OCI-LY3 (cell line): ENCODE measurements around the gene NKRF.
"Not testable (repeated sequence)": the region's sequence is repeated elsewhere in the genome, so short reads cannot be mapped to it uniquely, and the experiment has no call there.

ENCODE experiments used
- H2AFZ ChIP-seq: fragments of 200-600, 300-600 bp; shearing (Covaris generic); 2 replicates; pipeline ENCODE4 v1.6.0; 2014; ENCODE audit warnings: antibody characterized with exemption, low read depth, low read length
- H3K27ac ChIP-seq: fragments of 200-600, 300-600 bp; sonication (generic); 2 replicates; pipeline ENCODE4 v1.5.1; 2014; ENCODE audit warnings: mild to moderate bottlenecking, low read length, moderate library complexity, mixed read lengths
- H3K27me3 ChIP-seq: fragments of 200-600, 300-600 bp; sonication (generic); 2 replicates; pipeline ENCODE4 v1.6.1; 2014; ENCODE audit warnings: low read depth, low read length, mixed read lengths
- H3K36me3 ChIP-seq: fragments of 200-600, 300-600 bp; sonication (generic); replicated peaks from 2 replicates; pipeline ENCODE3; 2014; ENCODE audit warnings: low read depth, low read length, mixed read lengths
- H3K4me1 ChIP-seq: fragments of 300-600, 200-600 bp; sonication (generic); 2 replicates; pipeline ENCODE4 v1.6.1; 2014; ENCODE audit warnings: low read length, mixed read lengths
- H3K4me2 ChIP-seq: fragments of 200-600, 300-600 bp; sonication (generic); 2 replicates; pipeline ENCODE4 v1.6.1; 2014; ENCODE audit warnings: low read length, mixed read lengths
- H3K4me3 ChIP-seq: fragments of 300-600, 200-600 bp; sonication (generic); 2 replicates; pipeline ENCODE4 v1.5.1; 2014; ENCODE audit warnings: antibody characterized with exemption, mild to moderate bottlenecking, low read length, moderate library complexity
- H3K79me2 ChIP-seq: fragments of 300-600, 200-600 bp; shearing (Covaris generic); 2 replicates; pipeline ENCODE4 v1.6.1; 2014; ENCODE audit warnings: mild to moderate bottlenecking, low read length, mixed read lengths
- H3K9ac ChIP-seq: fragments of 300-600, 200-600 bp; shearing (Covaris generic); 2 replicates; pipeline ENCODE4 v1.6.0; 2014; ENCODE audit warnings: mild to moderate bottlenecking, low read length, moderate library complexity
- H3K9me3 ChIP-seq: fragments of 200-600, 300-600 bp; shearing (Covaris generic); 2 replicates; pipeline ENCODE4 v1.6.1; 2014; ENCODE audit warnings: low read length, mixed read lengths; ENCODE audit not compliant: insufficient read depth
- H4K20me1 ChIP-seq: fragments of 200-600, 300-600 bp; sonication (generic); 2 replicates; pipeline ENCODE4 v1.6.1; 2016; ENCODE audit warnings: low read length, mixed read lengths; ENCODE audit not compliant: insufficient read depth
- CTCF ChIP-seq: fragments of 200-600, 300-600 bp; sonication (generic); IDR thresholded peaks from 2 replicates; pipeline ENCODE4 v1.5.1; 2014; ENCODE audit warnings: antibody characterized with exemption, low read length, low read depth
- EZH2phosphoT487 ChIP-seq: fragments of 200-600 bp; shearing (Covaris generic); IDR thresholded peaks from 2 replicates; pipeline ENCODE4 v1.6.1; 2018; ENCODE audit warnings: antibody characterized with exemption, mixed run types, low read depth

The NKRF gene

DNA sequence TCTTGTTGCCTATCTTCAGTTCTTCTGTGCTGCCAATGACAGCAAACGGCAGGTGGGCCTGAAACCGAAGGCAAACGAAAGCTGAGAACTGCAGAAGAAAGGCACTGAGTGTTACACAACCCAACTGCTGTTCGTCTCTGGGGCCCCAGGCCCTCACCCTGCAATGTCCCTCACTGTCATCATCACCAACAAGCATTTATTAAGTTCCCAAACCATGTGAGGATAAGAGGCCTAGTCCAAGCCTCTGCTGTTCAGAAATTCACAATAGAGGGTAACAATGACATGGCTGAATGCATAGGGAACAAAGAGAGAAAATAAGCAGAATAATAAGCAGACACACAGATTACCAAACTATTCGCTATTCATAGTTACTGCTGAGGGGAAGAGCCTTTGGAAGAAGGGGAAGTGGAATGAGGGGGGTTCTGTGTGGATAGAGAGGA is 34.5 kb upstream of the NKRF start:
- Histone ChIP-seq H3K27ac (peak overlapping the region; percentile 29), H2AFZ (no peak overlapping the region), H3K9me3 (no peaks in the 10 kb centered on the region), H3K9ac (no peak overlapping the region), H3K4me1 (peaks cover 57% of the 10 kb centered on the region), H3K36me3 (peaks cover 55% of the 10 kb centered on the region), H3K27me3 (no peaks in the 10 kb centered on the region), H3K79me2 (peaks cover 11% of the 10 kb centered on the region), H3K4me3 (no peak overlapping the region), H4K20me1 (peaks cover 3% of the 10 kb centered on the region; the same call in 1 of the 2 replicates), H3K4me2 (no peak overlapping the region)
- TF ChIP-seq CTCF (no peak), EZH2phosphoT487 (no peak)

DNA sequence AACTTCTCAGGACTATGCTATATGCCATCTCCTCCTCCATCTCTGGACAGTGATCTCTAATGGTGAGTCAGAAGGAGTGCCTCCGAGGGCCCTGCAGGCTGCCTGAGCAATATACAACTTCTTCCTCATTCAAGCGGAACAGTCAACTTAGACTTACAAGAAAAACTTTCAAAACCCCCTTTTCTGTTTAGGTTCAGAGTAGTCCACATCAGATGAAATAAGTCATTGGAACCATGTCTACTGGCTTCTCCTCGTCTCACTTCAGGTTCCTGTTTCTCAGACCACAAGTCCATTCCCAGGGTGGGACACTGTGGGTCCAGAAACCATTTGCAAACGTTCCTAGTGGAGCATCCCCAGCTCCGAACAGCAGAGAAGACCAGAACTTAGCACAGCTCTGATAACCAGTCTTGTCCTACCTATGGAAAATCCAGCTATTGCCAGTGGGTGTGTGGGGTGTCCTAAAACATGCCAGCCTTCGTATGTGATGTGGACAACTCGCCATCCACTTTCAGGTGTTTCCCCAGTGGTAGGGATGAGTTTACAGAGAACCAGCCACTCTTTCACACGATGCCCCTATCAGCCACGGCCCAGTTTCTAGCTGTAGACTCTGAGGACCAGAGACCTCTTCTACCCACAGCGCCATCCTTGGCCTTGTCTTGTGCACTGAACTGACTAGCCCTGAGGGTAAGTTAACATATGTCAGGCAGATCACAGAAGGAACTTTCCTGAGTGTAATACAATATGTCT is 32.7 kb upstream of the NKRF start:
- Histone ChIP-seq H3K4me1 (peaks cover 67% of the 10 kb centered on the region), H4K20me1 (peaks cover 3% of the 10 kb centered on the region; the same call in 1 of the 2 replicates), H3K27me3 (no peaks in the 10 kb centered on the region), H3K4me3 (peak overlapping the region; percentile 39; the same call in 1 of the 2 replicates), H2AFZ (no peak overlapping the region), H3K9me3 (no peaks in the 10 kb centered on the region), H3K4me2 (peak overlapping the region; percentile 59), H3K27ac (peak overlapping the region; percentile 94), H3K36me3 (peaks cover 66% of the 10 kb centered on the region), H3K9ac (peak overlapping the region; percentile 45), H3K79me2 (peaks cover 22% of the 10 kb centered on the region)
- TF ChIP-seq CTCF (0 out of 2 replicates have a peak, but pooled peaks have one; percentile 15), EZH2phosphoT487 (no peak)

- H3K4me2 ChIP-seq = peak overlapping the region; percentile 76
- peaks cover 67% of the 10 kb centered on the region for H3K4me1 ChIP-seq
- H3K9me3 ChIP-seq, H3K27me3 ChIP-seq, H3K4me3 ChIP-seq, H3K9ac ChIP-seq, H4K20me1 ChIP-seq, H2AFZ ChIP-seq: not testable (repeated sequence)
- peaks cover 64% of the 10 kb centered on the region for H3K36me3 ChIP-seq
- H3K79me2 ChIP-seq = peaks cover 22% of the 10 kb centered on the region
- peak overlapping the region; percentile 100 for H3K27ac ChIP-seq
Measured at GRCh38 chrX:119637421-119637820, 31.2 kb upstream of the NKRF start.

GRCh38 chrX:119636419-119636818 is 30.2 kb upstream of the NKRF start:
- Histone ChIP-seq H3K4me1 (peaks cover 64% of the 10 kb centered on the region), H3K9ac (peak overlapping the region; percentile 66; the same call in 1 of the 2 replicates), H3K4me2 (peak overlapping the region; percentile 76), H3K36me3 (peaks cover 59% of the 10 kb centered on the region), H3K79me2 (peaks cover 22% of the 10 kb centered on the region), H2AFZ (no peak overlapping the region), H4K20me1 (peaks cover 3% of the 10 kb centered on the region; the same call in 1 of the 2 replicates), H3K4me3 (peak overlapping the region; percentile 39; the same call in 1 of the 2 replicates), H3K9me3 (no peaks in the 10 kb centered on the region), H3K27ac (peak overlapping the region; percentile 100), H3K27me3 (no peaks in the 10 kb centered on the region)
- no peak for TF ChIP-seq EZH2phosphoT487
- TF ChIP-seq CTCF = no peak
